K562 (cell line): ENCODE data around the gene ZCCHC14. TPM values are rescaled to one million over a fixed set of nuclear protein-coding genes. Genes with fewer than 3 reads are reported as not detected.

Experiments
- ATAC-seq: fragments of 200-7000 bp; cut with Tn5 transposase; 3 replicates; pipeline ENCODE4 v1.9.1; 2020; ENCODE audit warnings: moderate library complexity
- BruUV-seq: library from RNA; stranded (reverse); fragments of 400-500 nt; replicated peaks from 2 replicates; lab custom pipeline; 2021; lab: Mats Ljungman, UMichigan
- CTCF ChIA-PET: fragments of 300-600 bp; formaldehyde crosslinking; extraction: SDS; loops from one replicate; lab custom pipeline; 2021; ENCODE audit warnings: low intra/inter-chr PET ratio; lab: Yijun Ruan, JAX
- POLR2A ChIA-PET: fragments of 300-600, 350-650 bp; sonication (Branson Sonifier 250); formaldehyde crosslinking; extraction: SDS; loops from one replicate; lab custom pipeline; 2021; ENCODE audit warnings: antibody characterized with exemption, inconsistent platforms; lab: Yijun Ruan, JAX
- DNase-seq, 4 experiments: peaks; one replicate each; pipeline versions ENCODE4 v3.0.0 to v3.0.0-alpha.2; 2011 to 2018; ENCODE audit warnings: low spot score in 3 of 4, mixed read lengths in 3 of 4; ENCODE audit errors: extremely low read depth in 1 of 4
- FAIRE-seq: peaks from 2 replicates; lab custom pipeline; 2011; peaks lifted over from hg19 to GRCh38; lab: Jason Lieb, UNC
- H2AFZ ChIP-seq: 2 replicates; pipeline ENCODE4 v1.6.0; 2011; ENCODE audit warnings: low read depth, low read length, control low read depth, inconsistent platforms
- H3K27ac ChIP-seq: fragments of 200-600 bp; 3 replicates; pipeline ENCODE4 v1.8.0; 2011; ENCODE audit warnings: low read depth, mild to moderate bottlenecking, control low read depth, inconsistent platforms, low read length, moderate library complexity, mixed read lengths; ENCODE audit errors: extremely low read depth
- H3K27me3 ChIP-seq, 2 experiments: fragments of 300-600 bp in 1 of 2; 2 replicates in 1 of 2; 3 replicates in 1 of 2; pipeline versions ENCODE4 v1.6.0 to v1.8.0; 2011; ENCODE audit warnings: inconsistent platforms in 2 of 2, low read length in 2 of 2, mild to moderate bottlenecking in 1 of 2, mixed read lengths in 1 of 2, moderate library complexity in 1 of 2; ENCODE audit not compliant: control insufficient read depth in 2 of 2, insufficient read depth in 2 of 2
- H3K36me3 ChIP-seq: fragments of 300-600 bp; 3 replicates; pipeline ENCODE4 v1.8.0; 2011; ENCODE audit warnings: mild to moderate bottlenecking, low read length, inconsistent platforms; ENCODE audit not compliant: control insufficient read depth, insufficient read depth
- H3K4me1 ChIP-seq, 2 experiments: fragments of 200-600 bp in 1 of 2; replicated peaks in 1 of 2; 2 replicates in 1 of 2; 3 replicates in 1 of 2; pipeline versions ENCODE4 v1.5.1 to v1.8.0; 2011; ENCODE audit warnings: inconsistent platforms in 2 of 2, low read length in 2 of 2, mild to moderate bottlenecking in 1 of 2, mixed read lengths in 1 of 2, moderate library complexity in 1 of 2; ENCODE audit not compliant: control insufficient read depth in 2 of 2, insufficient read depth in 2 of 2
- H3K4me2 ChIP-seq: 2 replicates; pipeline ENCODE4 v1.6.1; 2011; ENCODE audit warnings: low read length, control low read depth, inconsistent platforms, mixed read lengths; ENCODE audit not compliant: insufficient read depth
- H3K4me3 ChIP-seq: fragments of 200-600 bp; sonication (generic), shearing (Covaris generic); 2 replicates; pipeline ENCODE4 v1.5.1; 2016; ENCODE audit warnings: control low read depth, inconsistent platforms
- H3K79me2 ChIP-seq: fragments of 200-600 bp; 3 replicates; pipeline ENCODE4 v1.8.0; 2011; ENCODE audit warnings: low read length, inconsistent platforms; ENCODE audit not compliant: control insufficient read depth, insufficient read depth
- H3K9ac ChIP-seq, 2 experiments: 2 replicates each; pipeline versions ENCODE4 v1.6.0 to v1.6.1; 2011; ENCODE audit warnings: low read depth in 2 of 2, low read length in 2 of 2, control low read depth in 1 of 2, inconsistent platforms in 1 of 2, mild to moderate bottlenecking in 1 of 2, mixed read lengths in 1 of 2; ENCODE audit not compliant: insufficient read depth in 1 of 2
- H3K9me1 ChIP-seq: one replicate; pipeline ENCODE4 v1.6.0; 2011; ENCODE audit warnings: inconsistent platforms, mild to moderate bottlenecking, low read length, moderate library complexity; ENCODE audit not compliant: control insufficient read depth, insufficient read depth
- H3K9me3 ChIP-seq: replicated peaks from 2 replicates; pipeline ENCODE4 v1.5.1; 2011; ENCODE audit warnings: low read depth, low read length, inconsistent platforms; ENCODE audit not compliant: control insufficient read depth, insufficient read depth
- H4K20me1 ChIP-seq: replicated peaks from 2 replicates; pipeline ENCODE4 v1.6.1; 2011; ENCODE audit warnings: low read length, inconsistent platforms, mixed read lengths; ENCODE audit not compliant: control insufficient read depth, insufficient read depth
- ATF7 ChIP-seq: fragments of 450-650 bp; IDR thresholded peaks from 2 replicates; pipeline ENCODE4 v1.7.1; 2014; ENCODE audit warnings: mild to moderate bottlenecking, moderate library complexity
- CHCHD3 ChIP-seq: fragments of 250-450 bp; sonication (Bioruptor Pico); IDR thresholded peaks from 2 replicates; pipeline ENCODE4 v2.1.2; 2022; ENCODE audit warnings: mild to moderate bottlenecking
- CREBBP ChIP-seq: IDR thresholded peaks from one replicate; pipeline ENCODE4 v1.6.1; 2012; ENCODE audit warnings: low read depth, mild to moderate bottlenecking, control low read depth, inconsistent platforms, low read length
- FOXK2 ChIP-seq, 2 experiments: fragments of 450-650 bp; IDR thresholded peaks in 1 of 2; conservative IDR thresholded peaks in 1 of 2; 2 replicates each; pipeline ENCODE4 v1.6.1; 2016; ENCODE audit warnings: low read depth in 2 of 2, mild to moderate bottlenecking in 1 of 2
- FOXM1 ChIP-seq, 2 experiments: fragments of 450-650 bp in 1 of 2; sonication (generic) in 1 of 2; formaldehyde crosslinking in 1 of 2; IDR thresholded peaks; 2 replicates each; pipeline versions ENCODE4 v1.6.1 to v1.9.0; 2017 to 2022; ENCODE audit warnings: low read depth in 2 of 2, mild to moderate bottlenecking in 2 of 2, missing genetic modification reagents in 1 of 2, moderate library complexity in 1 of 2
- GABPA ChIP-seq: fragments of 200-800 bp; sonication (Bioruptor generic); conservative IDR thresholded peaks from 2 replicates; pipeline ENCODE4 v1.6.1; 2016; ENCODE audit warnings: low read depth, missing genetic modification characterization, missing compliant biosample characterization
- HMG20A ChIP-seq: fragments of 450-650 bp; formaldehyde crosslinking; conservative IDR thresholded peaks from 2 replicates; pipeline ENCODE4 v1.4.0; 2020; ENCODE audit warnings: mild to moderate bottlenecking, mixed read lengths
- HNRNPLL ChIP-seq: fragments of 200-400 bp; formaldehyde crosslinking; IDR thresholded peaks from 2 replicates; pipeline ENCODE4 v1.6.1; 2017; ENCODE audit warnings: low read length, low read depth, mild to moderate bottlenecking; ENCODE audit not compliant: poor library complexity, severe bottlenecking
- MCM3 ChIP-seq: fragments of 450-650 bp; IDR thresholded peaks from 2 replicates; pipeline ENCODE4 v1.6.1; 2016
- OTX1 ChIP-seq: fragments of 450-650 bp; formaldehyde crosslinking; IDR thresholded peaks from 2 replicates; pipeline ENCODE4 v1.4.0; 2022; ENCODE audit warnings: mild to moderate bottlenecking
- ZC3H11A ChIP-seq: IDR thresholded peaks from 2 replicates; pipeline ENCODE4 v1.6.1; 2012; ENCODE audit warnings: low read depth, low read length, improper control_type of control experiment
- ZFP1 ChIP-seq: fragments of 450-650 bp; formaldehyde crosslinking; IDR thresholded peaks from 2 replicates; pipeline ENCODE4 v1.4.0; 2020; ENCODE audit warnings: mild to moderate bottlenecking, mixed read lengths
- WGBS: fragments of 100-300 bp; shearing (Covaris generic); methylation state at CpG from one replicate; pipeline ENCODE4 v1.1.6; 2016; ENCODE audit warnings: low coverage, mixed read lengths; ENCODE audit not compliant: insufficient coverage; ENCODE audit errors: missing lambda C conversion rate; 5-methylcytosine and 5-hydroxymethylcytosine counted together
- in situ Hi-C: fragments of 300-500 bp; cut with MboI; formaldehyde crosslinking; loops from 4 replicates; pipeline ENCODE4 v1.15.0; 2018; ENCODE audit warnings: inconsistent platforms, mixed read lengths
- intact Hi-C: fragments of 100-400 bp; cut with micrococcal nuclease; formaldehyde crosslinking; loops from 2 replicates; pipeline ENCODE4 v1.14.2; 2022
- polyA plus RNA-seq, 8 experiments: library from polyadenylated mRNA; depleted of rRNA in 4 of 8; stranded (reverse) in 5 of 8; unstranded in 3 of 8; fragments of >200 nt; fragmentation: Nextera tagmentation in 2 of 8; fragmentation: Illumina TruSeq in 1 of 8; extraction: Ambion mirVana in 2 of 8; extraction: Trizol in 1 of 8; gene quantifications; 2 replicates each; pipeline versions ENCODE4 v1.2.1 to v1.2.3, GENCODE V29; 2011 to 2014; ENCODE audit warnings: inconsistent platforms in 1 of 8, missing spikeins in 1 of 8
- total RNA-seq, 7 experiments: library from RNA; depleted of rRNA in 6 of 7; stranded (reverse); fragments of >200 nt in 6 of 7; fragmentation: Illumina TruSeq in 2 of 7; extraction: Trizol in 2 of 7; gene quantifications; 2 replicates each; pipeline versions ENCODE4 v1.2.1 to v1.2.3, GENCODE V29; 2011 to 2021; ENCODE audit warnings: low replicate concordance in 1 of 7
- TF ChIP-seq, protein P1 (sequence below): fragments of 250-450 bp; sonication (Bioruptor Pico); IDR thresholded peaks from 2 replicates; pipeline ENCODE4 v1.8.0; 2022; ENCODE audit warnings: moderate library complexity, mild to moderate bottlenecking, inconsistent platforms
- TF ChIP-seq, protein P2 (sequence below): fragments of 250-450 bp; sonication (Bioruptor Pico); IDR thresholded peaks from 2 replicates; pipeline ENCODE4 v1.9.0; 2021; ENCODE audit warnings: mild to moderate bottlenecking, inconsistent platforms
- TF ChIP-seq, protein P3 (sequence below), 2 experiments: fragments of 450-650 bp in 1 of 2; IDR thresholded peaks; 2 replicates each; pipeline ENCODE4 v1.6.1; 2011 to 2017; ENCODE audit warnings: low read depth in 2 of 2, antibody characterized with exemption in 1 of 2, borderline replicate concordance in 1 of 2, low read length in 1 of 2, mild to moderate bottlenecking in 1 of 2, mixed read lengths in 1 of 2; ENCODE audit not compliant: control insufficient read depth in 1 of 2
- TF ChIP-seq, protein P4 (sequence below): sonication (generic); IDR thresholded peaks from 2 replicates; pipeline ENCODE4 v1.6.1; 2016

Gene ZCCHC14
- total and polyA plus RNA-seq, 9 of the 15 experiments (the other 6 are each of a cell fraction or from before 2014, with no cell fraction given): 1.5 to 12.4 (median 2.9) TPM

DNA sequence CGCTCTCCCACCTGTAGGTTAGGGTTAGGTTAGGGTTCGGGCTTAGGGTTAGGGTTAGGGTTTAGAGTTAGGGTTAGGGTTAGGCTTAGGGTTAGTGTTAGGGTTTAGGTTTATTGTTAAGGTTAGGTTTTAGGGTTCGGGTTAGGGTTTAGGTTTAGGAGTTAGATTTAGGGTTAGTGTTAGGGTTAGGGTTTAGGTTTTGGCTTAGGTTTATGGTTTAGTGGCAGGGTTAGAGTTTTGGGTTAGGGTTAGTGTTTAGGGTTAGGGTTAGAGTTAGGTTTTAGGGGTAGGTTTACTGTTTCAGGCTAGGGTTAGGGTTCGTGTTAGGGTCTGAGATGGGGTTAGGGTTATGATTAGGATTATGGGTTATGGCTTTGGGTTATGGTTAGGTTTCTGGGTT is 31.6 kb upstream of the ZCCHC14 start:
- FAIRE-seq (peak; percentile 83), ATAC-seq (no peak), DNase-seq (no peak)
- no peaks in the 10 kb centered on the region for H3K9me3 ChIP-seq
- H3K79me2 ChIP-seq: no peaks in the 10 kb centered on the region
- peaks cover 3% of the 10 kb centered on the region for H3K9me1 ChIP-seq
- no peak overlapping the region for H3K4me3 ChIP-seq
- intact Hi-C loops: no loop called here
- H3K27ac ChIP-seq: no peak overlapping the region
- no peaks in the 10 kb centered on the region for H4K20me1 ChIP-seq
- WGBS: 0% methylated on average over 4 of the region's 4 CpGs
- no peak overlapping the region for H2AFZ ChIP-seq
- no peaks in the 10 kb centered on the region for H3K36me3 ChIP-seq
- H3K4me2 ChIP-seq: no peak overlapping the region
- POLR2A ChIA-PET: interaction anchor here (0.6 kb wide), 1 partner anchor 112 kb away, joined by 3 read pairs; no protein-coding TSS in a partner anchor
- no TSS peak for BruUV-seq
- no peak overlapping the region for H3K9ac ChIP-seq
- peaks cover 8 to 31% of the 10 kb centered on the region in 2 experiments; a peak in 4 of 5 replicates for H3K27me3 ChIP-seq
- CTCF ChIA-PET: interaction anchor here (1.6 kb wide), 1 partner anchor 108 kb away, joined by 7 read pairs; no protein-coding TSS in a partner anchor
- peaks cover 0 to 3% of the 10 kb centered on the region in 2 experiments; a peak in 1 of 5 replicates for H3K4me1 ChIP-seq
- in situ Hi-C loops: no loop called here
- TF ChIP-seq, protein P1, sequence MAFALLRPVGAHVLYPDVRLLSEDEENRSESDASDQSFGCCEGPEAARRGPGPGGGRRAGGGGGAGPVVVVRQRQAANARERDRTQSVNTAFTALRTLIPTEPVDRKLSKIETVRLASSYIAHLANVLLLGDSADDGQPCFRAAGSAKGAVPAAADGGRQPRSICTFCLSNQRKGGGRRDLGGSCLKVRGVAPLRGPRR: no peak
- TF ChIP-seq CREBBP: peak; percentile 95
- no peak for TF ChIP-seq ZFP1 (CRISPR knock-in tag)
- no peak for TF ChIP-seq CHCHD3
- TF ChIP-seq OTX1 (CRISPR knock-in tag): peak; percentile 65; the same call in 1 of the 2 replicates
- TF ChIP-seq MCM3: no peak
- TF ChIP-seq FOXK2 (conservative IDR thresholded peaks at IDR 0.05 in 1 of 2, IDR thresholded peaks at IDR 0.05 in 1 of 2; ENCODE audit: low read depth in 2 of 2): no peak
- TF ChIP-seq, protein P2, sequence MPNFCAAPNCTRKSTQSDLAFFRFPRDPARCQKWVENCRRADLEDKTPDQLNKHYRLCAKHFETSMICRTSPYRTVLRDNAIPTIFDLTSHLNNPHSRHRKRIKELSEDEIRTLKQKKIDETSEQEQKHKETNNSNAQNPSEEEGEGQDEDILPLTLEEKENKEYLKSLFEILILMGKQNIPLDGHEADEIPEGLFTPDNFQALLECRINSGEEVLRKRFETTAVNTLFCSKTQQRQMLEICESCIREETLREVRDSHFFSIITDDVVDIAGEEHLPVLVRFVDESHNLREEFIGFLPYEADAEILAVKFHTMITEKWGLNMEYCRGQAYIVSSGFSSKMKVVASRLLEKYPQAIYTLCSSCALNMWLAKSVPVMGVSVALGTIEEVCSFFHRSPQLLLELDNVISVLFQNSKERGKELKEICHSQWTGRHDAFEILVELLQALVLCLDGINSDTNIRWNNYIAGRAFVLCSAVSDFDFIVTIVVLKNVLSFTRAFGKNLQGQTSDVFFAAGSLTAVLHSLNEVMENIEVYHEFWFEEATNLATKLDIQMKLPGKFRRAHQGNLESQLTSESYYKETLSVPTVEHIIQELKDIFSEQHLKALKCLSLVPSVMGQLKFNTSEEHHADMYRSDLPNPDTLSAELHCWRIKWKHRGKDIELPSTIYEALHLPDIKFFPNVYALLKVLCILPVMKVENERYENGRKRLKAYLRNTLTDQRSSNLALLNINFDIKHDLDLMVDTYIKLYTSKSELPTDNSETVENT (CRISPR knock-in tag): no peak
- TF ChIP-seq, protein P3, sequence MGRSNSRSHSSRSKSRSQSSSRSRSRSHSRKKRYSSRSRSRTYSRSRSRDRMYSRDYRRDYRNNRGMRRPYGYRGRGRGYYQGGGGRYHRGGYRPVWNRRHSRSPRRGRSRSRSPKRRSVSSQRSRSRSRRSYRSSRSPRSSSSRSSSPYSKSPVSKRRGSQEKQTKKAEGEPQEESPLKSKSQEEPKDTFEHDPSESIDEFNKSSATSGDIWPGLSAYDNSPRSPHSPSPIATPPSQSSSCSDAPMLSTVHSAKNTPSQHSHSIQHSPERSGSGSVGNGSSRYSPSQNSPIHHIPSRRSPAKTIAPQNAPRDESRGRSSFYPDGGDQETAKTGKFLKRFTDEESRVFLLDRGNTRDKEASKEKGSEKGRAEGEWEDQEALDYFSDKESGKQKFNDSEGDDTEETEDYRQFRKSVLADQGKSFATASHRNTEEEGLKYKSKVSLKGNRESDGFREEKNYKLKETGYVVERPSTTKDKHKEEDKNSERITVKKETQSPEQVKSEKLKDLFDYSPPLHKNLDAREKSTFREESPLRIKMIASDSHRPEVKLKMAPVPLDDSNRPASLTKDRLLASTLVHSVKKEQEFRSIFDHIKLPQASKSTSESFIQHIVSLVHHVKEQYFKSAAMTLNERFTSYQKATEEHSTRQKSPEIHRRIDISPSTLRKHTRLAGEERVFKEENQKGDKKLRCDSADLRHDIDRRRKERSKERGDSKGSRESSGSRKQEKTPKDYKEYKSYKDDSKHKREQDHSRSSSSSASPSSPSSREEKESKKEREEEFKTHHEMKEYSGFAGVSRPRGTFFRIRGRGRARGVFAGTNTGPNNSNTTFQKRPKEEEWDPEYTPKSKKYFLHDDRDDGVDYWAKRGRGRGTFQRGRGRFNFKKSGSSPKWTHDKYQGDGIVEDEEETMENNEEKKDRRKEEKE (IDR thresholded peaks at IDR 0.05; ENCODE audit: borderline replicate concordance in 1 of 2, control insufficient read depth in 1 of 2, low read depth in 2 of 2, low read length in 1 of 2): no peak
- TF ChIP-seq HNRNPLL: no peak
- TF ChIP-seq GABPA (tag): no peak
- no peak for TF ChIP-seq ZC3H11A
- no peak for TF ChIP-seq ATF7
- TF ChIP-seq HMG20A (CRISPR knock-in tag): no peak
- TF ChIP-seq, protein P4, sequence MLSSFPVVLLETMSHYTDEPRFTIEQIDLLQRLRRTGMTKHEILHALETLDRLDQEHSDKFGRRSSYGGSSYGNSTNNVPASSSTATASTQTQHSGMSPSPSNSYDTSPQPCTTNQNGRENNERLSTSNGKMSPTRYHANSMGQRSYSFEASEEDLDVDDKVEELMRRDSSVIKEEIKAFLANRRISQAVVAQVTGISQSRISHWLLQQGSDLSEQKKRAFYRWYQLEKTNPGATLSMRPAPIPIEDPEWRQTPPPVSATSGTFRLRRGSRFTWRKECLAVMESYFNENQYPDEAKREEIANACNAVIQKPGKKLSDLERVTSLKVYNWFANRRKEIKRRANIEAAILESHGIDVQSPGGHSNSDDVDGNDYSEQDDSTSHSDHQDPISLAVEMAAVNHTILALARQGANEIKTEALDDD: peak; percentile 86; the same call in 1 of the 2 replicates
- TF ChIP-seq FOXM1 (IDR thresholded peaks at IDR 0.05; ENCODE audit: low read depth): no peak
- TF ChIP-seq FOXM1 (CRISPR knock-in tag; IDR thresholded peaks at IDR 0.05; ENCODE audit: low read depth): no peak
